ENCODE measurements around the gene GPR179. TPM values are rescaled to one million over a fixed set of nuclear protein-coding genes. Genes with fewer than 3 reads are reported as not detected.

The GPR179 gene
- polyA plus RNA-seq, 2 donors: 0.01 to 0.04 TPM

DNA sequence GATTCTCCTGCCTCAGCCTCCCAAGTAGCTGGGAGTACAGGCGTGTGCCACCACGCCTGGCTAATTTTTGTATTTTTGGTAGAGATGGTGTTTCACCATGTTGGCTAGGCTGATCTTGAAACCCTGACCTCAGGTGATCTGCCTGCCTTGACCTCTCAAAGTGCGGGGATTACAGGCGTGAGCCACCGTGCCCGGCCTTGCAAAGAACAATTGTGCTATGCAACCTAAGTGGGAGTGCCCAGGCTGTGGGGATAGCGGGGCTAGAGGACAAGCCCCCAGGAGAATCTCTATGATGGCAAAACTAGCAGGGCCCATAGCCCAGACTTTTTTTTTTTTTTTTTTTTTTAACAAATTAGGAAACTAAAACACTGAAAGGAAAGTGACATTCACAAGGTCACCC is 2.0 kb upstream of the GPR179 start:
- Histone ChIP-seq H3K4me3 (ENCODE audit: low read depth in 1 of 2, low read length in 2 of 2) (no peak overlapping the region), H3K36me3 (ENCODE audit: control insufficient read depth in 2 of 2, insufficient read depth in 2 of 2, low read length in 1 of 2) (no peaks in the 10 kb centered on the region), H3K4me1 (ENCODE audit: control insufficient read depth in 2 of 2, insufficient read depth in 2 of 2, low read length in 1 of 2) (peaks cover 0 to 6% of the 10 kb centered on the region in 2 donors), H3K27ac (ENCODE audit: low read depth in 2 of 2, low read length in 1 of 2) (no peak overlapping the region), H3K27me3 (ENCODE audit: control insufficient read depth in 1 of 2, insufficient read depth in 2 of 2, low read length in 2 of 2) (no peaks in the 10 kb centered on the region), H3K9me3 (ENCODE audit: control insufficient read depth in 2 of 2, insufficient read depth in 1 of 2, low read depth in 1 of 2, low read length in 1 of 2) (no peaks in the 10 kb centered on the region)
- WGBS, 2 donors: 93 to 95% methylated on average over 7 of the region's 7 CpGs

DNA sequence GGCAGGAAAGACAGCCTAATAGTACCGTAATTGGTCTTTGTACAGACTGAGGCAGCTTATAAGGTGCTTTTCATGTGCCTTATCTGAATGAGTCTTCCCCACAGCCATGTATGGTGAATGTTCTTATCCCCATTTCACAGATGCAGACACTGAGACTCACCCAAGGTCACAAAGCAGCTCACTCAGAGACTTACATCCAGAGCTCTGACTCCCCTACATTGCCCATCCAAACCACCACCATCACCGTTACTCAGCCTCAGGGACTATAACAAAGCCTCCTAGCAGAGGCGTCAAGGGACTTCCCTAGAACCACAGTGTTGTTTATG is 627 bp upstream of the GPR179 start:
- Histone ChIP-seq H3K36me3 (ENCODE audit: control insufficient read depth in 2 of 2, insufficient read depth in 2 of 2, low read length in 1 of 2) (no peaks in the 10 kb centered on the region), H3K27ac (ENCODE audit: low read depth in 2 of 2, low read length in 1 of 2) (no peak overlapping the region), H3K4me3 (ENCODE audit: low read depth in 1 of 2, low read length in 2 of 2) (no peak overlapping the region), H3K27me3 (ENCODE audit: control insufficient read depth in 1 of 2, insufficient read depth in 2 of 2, low read length in 2 of 2) (no peaks in the 10 kb centered on the region), H3K9me3 (ENCODE audit: control insufficient read depth in 2 of 2, insufficient read depth in 1 of 2, low read depth in 1 of 2, low read length in 1 of 2) (no peaks in the 10 kb centered on the region), H3K4me1 (ENCODE audit: control insufficient read depth in 2 of 2, insufficient read depth in 2 of 2, low read length in 1 of 2) (peaks cover 0 to 6% of the 10 kb centered on the region in 2 donors)
- WGBS, 2 donors: 86 to 90% methylated on average over 3 of the region's 3 CpGs

DNA sequence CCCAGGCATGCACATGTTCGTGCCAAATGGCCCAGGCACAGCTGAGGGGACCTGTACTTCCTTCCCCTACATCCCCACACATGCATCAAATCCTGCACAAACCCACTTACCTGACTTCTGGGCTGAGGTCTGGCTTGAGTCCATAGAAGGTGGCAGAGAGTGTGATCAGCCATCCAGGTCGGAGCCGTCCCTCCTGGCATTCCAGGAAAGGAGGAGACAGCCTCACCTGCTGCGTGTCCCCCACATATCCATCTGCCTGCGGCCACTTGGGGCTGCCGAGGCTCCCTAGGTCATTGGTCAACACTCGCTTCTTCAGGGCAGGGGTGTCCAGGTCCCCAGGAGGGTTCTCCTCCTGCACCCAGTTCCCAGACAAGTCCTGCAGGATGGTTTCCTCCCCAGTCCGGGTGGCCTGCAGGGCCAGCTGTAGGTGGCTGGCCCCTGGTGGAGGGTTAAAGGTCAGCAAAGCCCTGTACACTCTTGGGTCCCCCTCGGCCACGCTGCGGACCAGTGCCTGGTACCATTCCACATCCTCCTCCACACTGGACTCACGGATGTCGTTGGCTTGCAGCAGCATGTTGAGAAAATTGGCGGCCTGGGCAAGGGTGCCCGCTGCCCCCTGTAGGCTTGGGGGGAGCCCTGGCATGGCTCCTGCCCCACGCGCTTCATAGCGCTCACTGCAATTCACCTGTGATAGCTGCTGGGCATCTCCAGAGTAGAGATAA is 709 bp downstream of the GPR179 start:
- 80 to 84% methylated on average over 18 of the region's 18 CpGs for WGBS, 2 donors
- H3K4me1 ChIP-seq (ENCODE audit: control insufficient read depth in 2 of 2, insufficient read depth in 2 of 2, low read length in 1 of 2): peaks cover 0 to 6% of the 10 kb centered on the region in 2 donors
- no peaks in the 10 kb centered on the region for H3K9me3 ChIP-seq (ENCODE audit: control insufficient read depth in 2 of 2, insufficient read depth in 1 of 2, low read depth in 1 of 2, low read length in 1 of 2)

DNA sequence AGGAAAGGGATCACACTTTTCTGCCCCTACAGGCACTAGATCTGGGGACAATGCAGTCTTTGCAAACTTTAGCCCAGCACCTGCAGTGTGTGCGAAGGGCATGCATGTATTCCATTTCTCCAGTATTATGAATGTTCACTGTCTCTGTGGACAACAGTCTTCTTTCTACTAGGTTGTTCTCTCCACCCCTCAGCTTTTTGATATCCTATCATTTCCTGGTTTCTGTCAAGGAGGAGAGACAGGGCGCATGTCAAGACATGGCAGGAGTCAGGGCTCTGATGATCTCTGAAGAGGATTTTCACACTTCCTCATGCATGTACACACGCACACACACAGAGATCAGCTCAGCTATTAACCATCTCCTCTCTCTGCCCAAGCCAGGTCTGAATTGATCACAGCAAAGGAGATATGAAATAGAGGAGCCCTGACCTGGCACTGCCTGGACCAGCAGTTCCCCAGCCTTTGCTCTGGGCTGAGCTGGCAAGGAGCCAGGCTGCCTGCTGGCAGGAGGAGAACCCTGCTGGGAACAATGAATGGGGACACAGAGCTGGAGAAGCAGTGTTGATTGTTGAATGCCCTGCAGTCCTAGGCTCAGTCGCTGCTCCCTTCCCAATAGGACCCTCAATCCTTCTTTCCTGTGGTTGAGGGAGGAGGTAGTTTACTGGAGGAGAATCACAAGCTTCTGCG is 2.6 kb downstream of the GPR179 start:
- Histone ChIP-seq H3K4me1 (ENCODE audit: control insufficient read depth in 2 of 2, insufficient read depth in 2 of 2, low read length in 1 of 2) (peaks cover 0 to 6% of the 10 kb centered on the region in 2 donors), H3K27me3 (ENCODE audit: control insufficient read depth in 1 of 2, insufficient read depth in 2 of 2, low read length in 2 of 2) (no peaks in the 10 kb centered on the region), H3K36me3 (ENCODE audit: control insufficient read depth in 2 of 2, insufficient read depth in 2 of 2, low read length in 1 of 2) (no peaks in the 10 kb centered on the region), H3K4me3 (ENCODE audit: low read depth in 1 of 2, low read length in 2 of 2) (no peak overlapping the region), H3K27ac (ENCODE audit: low read depth in 2 of 2, low read length in 1 of 2) (no peak overlapping the region), H3K9me3 (ENCODE audit: control insufficient read depth in 2 of 2, insufficient read depth in 1 of 2, low read depth in 1 of 2, low read length in 1 of 2) (no peaks in the 10 kb centered on the region)
- WGBS, 2 donors: 54 to 55% methylated on average over 5 of the region's 5 CpGs

More for the DNA sequence above, 709 bp downstream of the GPR179 start:
- H3K27ac ChIP-seq (ENCODE audit: low read depth in 2 of 2, low read length in 1 of 2): no peak overlapping the region
- H3K36me3 ChIP-seq (ENCODE audit: control insufficient read depth in 2 of 2, insufficient read depth in 2 of 2, low read length in 1 of 2): no peaks in the 10 kb centered on the region
- no peak overlapping the region for H3K4me3 ChIP-seq (ENCODE audit: low read depth in 1 of 2, low read length in 2 of 2)
- no peaks in the 10 kb centered on the region for H3K27me3 ChIP-seq (ENCODE audit: control insufficient read depth in 1 of 2, insufficient read depth in 2 of 2, low read length in 2 of 2)

DNA sequence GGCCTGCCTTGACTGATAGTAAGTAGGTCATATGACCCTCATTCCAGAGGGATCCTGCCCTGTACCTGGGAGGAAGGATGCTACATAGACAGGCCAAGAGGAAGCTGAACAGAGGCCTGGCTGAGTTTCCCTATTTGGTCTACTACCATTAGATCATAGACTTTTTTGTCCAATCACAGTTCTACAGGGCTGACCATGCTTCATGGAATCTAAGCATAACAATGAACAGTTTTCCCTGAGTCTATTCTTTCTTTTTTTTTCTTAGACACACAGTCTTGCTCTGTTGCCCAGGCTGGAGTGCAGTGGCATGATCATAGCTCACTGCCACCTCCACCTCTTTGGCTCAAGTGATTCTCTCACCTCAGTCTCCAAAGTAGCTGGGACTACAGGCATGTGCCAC is 3.9 kb downstream of the GPR179 start:
- Histone ChIP-seq H3K27ac (ENCODE audit: low read depth in 2 of 2, low read length in 1 of 2) (no peak overlapping the region), H3K27me3 (ENCODE audit: control insufficient read depth in 1 of 2, insufficient read depth in 2 of 2, low read length in 2 of 2) (no peaks in the 10 kb centered on the region)

DNA sequence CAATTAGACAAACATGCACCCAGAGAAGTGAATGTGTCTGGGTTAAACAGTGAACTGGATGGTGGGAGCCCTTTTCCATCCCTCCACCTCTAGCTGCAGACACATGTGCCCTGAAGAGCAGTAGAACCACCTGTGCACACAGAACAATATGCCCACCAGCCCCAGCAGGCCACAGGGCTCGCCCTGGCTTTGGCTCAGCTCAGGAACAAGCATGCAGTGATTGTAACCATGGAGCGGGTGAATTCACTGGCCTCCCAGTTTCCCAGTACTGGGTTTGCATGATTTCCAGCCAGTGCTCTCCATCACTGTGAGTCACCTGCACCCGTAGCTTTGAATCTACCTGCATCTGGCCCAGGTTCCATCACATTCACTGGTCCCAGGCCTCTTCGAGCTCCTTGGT is 5.2 kb downstream of the GPR179 start:
- H3K27me3 ChIP-seq (ENCODE audit: control insufficient read depth in 1 of 2, insufficient read depth in 2 of 2, low read length in 2 of 2): no peaks in the 10 kb centered on the region
- WGBS, 2 donors: 89 to 93% methylated on average over 4 of the region's 4 CpGs
- H3K27ac ChIP-seq (ENCODE audit: low read depth in 2 of 2, low read length in 1 of 2): no peak overlapping the region

More for the DNA sequence above, 3.9 kb downstream of the GPR179 start:
- H3K4me1 ChIP-seq (ENCODE audit: control insufficient read depth in 2 of 2, insufficient read depth in 2 of 2, low read length in 1 of 2): peaks cover 0 to 6% of the 10 kb centered on the region in 2 donors
- no peak overlapping the region for H3K4me3 ChIP-seq (ENCODE audit: low read depth in 1 of 2, low read length in 2 of 2)
- no peaks in the 10 kb centered on the region for H3K36me3 ChIP-seq (ENCODE audit: control insufficient read depth in 2 of 2, insufficient read depth in 2 of 2, low read length in 1 of 2)
- H3K9me3 ChIP-seq (ENCODE audit: control insufficient read depth in 2 of 2, insufficient read depth in 1 of 2, low read depth in 1 of 2, low read length in 1 of 2): no peaks in the 10 kb centered on the region

DNA sequence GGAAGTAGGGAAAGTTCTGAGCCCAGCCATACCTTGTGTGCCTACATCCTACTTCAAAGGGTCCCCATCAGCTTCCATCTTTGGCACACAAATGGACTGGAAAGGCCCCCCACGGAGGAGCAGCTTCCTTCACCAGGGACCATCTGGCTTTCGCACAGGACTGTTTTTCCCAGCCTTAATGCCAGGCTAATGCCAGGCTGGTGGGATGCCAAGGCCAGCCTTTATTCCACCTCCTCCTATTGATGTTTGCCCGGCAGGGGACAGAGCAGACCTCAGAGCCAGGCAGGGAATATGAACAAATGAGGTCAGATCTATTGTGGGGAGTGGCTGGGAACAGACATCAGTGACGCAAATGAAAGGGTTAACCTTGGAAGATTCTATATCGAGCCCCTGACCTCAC is 5.7 kb downstream of the GPR179 start:
- peaks cover 0 to 6% of the 10 kb centered on the region in 2 donors for H3K4me1 ChIP-seq (ENCODE audit: control insufficient read depth in 2 of 2, insufficient read depth in 2 of 2, low read length in 1 of 2)
- no peak overlapping the region for H3K4me3 ChIP-seq (ENCODE audit: low read depth in 1 of 2, low read length in 2 of 2)
- H3K9me3 ChIP-seq (ENCODE audit: control insufficient read depth in 2 of 2, insufficient read depth in 1 of 2, low read depth in 1 of 2, low read length in 1 of 2): no peaks in the 10 kb centered on the region
- no peak overlapping the region for H3K27ac ChIP-seq (ENCODE audit: low read depth in 2 of 2, low read length in 1 of 2)
- no peaks in the 10 kb centered on the region for H3K27me3 ChIP-seq (ENCODE audit: control insufficient read depth in 1 of 2, insufficient read depth in 2 of 2, low read length in 2 of 2)
- WGBS, 2 donors: 67 to 68% methylated on average over 5 of the region's 5 CpGs
- H3K36me3 ChIP-seq (ENCODE audit: control insufficient read depth in 2 of 2, insufficient read depth in 2 of 2, low read length in 1 of 2): no peaks in the 10 kb centered on the region

More for the DNA sequence above, 5.2 kb downstream of the GPR179 start:
- H3K36me3 ChIP-seq (ENCODE audit: control insufficient read depth in 2 of 2, insufficient read depth in 2 of 2, low read length in 1 of 2): no peaks in the 10 kb centered on the region
- no peaks in the 10 kb centered on the region for H3K9me3 ChIP-seq (ENCODE audit: control insufficient read depth in 2 of 2, insufficient read depth in 1 of 2, low read depth in 1 of 2, low read length in 1 of 2)
- peaks cover 0 to 6% of the 10 kb centered on the region in 2 donors for H3K4me1 ChIP-seq (ENCODE audit: control insufficient read depth in 2 of 2, insufficient read depth in 2 of 2, low read length in 1 of 2)
- H3K4me3 ChIP-seq (ENCODE audit: low read depth in 1 of 2, low read length in 2 of 2): no peak overlapping the region

DNA sequence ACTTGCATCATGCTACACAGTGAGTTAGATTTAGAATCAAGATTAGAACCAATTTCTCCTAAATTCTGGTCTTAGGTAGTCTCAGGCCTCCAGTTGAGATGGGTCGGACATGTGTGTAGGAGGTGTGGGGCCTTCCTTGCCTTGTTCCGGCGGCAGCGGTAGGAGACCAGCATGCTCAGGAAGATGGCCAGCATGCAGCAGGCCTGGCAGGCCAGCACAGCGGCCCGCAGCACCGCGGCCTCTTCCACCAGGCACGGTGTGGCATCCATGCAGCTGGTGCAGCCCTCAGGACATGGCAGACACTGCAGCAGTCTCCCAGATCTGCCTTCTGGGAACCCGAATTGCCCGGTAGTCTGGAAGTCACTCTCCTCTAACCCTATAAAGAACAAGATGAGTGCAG is 6.9 kb downstream of the GPR179 start:
- 91 to 97% methylated on average over 11 of the region's 11 CpGs for WGBS, 2 donors
- Histone ChIP-seq H3K9me3 (ENCODE audit: control insufficient read depth in 2 of 2, insufficient read depth in 1 of 2, low read depth in 1 of 2, low read length in 1 of 2) (no peaks in the 10 kb centered on the region), H3K4me3 (ENCODE audit: low read depth in 1 of 2, low read length in 2 of 2) (no peak overlapping the region), H3K36me3 (ENCODE audit: control insufficient read depth in 2 of 2, insufficient read depth in 2 of 2, low read length in 1 of 2) (no peaks in the 10 kb centered on the region), H3K27ac (ENCODE audit: low read depth in 2 of 2, low read length in 1 of 2) (no peak overlapping the region), H3K27me3 (ENCODE audit: control insufficient read depth in 1 of 2, insufficient read depth in 2 of 2, low read length in 2 of 2) (peaks cover 0 to 2% of the 10 kb centered on the region in 2 donors), H3K4me1 (ENCODE audit: control insufficient read depth in 2 of 2, insufficient read depth in 2 of 2, low read length in 1 of 2) (peaks cover 0 to 6% of the 10 kb centered on the region in 2 donors)

DNA sequence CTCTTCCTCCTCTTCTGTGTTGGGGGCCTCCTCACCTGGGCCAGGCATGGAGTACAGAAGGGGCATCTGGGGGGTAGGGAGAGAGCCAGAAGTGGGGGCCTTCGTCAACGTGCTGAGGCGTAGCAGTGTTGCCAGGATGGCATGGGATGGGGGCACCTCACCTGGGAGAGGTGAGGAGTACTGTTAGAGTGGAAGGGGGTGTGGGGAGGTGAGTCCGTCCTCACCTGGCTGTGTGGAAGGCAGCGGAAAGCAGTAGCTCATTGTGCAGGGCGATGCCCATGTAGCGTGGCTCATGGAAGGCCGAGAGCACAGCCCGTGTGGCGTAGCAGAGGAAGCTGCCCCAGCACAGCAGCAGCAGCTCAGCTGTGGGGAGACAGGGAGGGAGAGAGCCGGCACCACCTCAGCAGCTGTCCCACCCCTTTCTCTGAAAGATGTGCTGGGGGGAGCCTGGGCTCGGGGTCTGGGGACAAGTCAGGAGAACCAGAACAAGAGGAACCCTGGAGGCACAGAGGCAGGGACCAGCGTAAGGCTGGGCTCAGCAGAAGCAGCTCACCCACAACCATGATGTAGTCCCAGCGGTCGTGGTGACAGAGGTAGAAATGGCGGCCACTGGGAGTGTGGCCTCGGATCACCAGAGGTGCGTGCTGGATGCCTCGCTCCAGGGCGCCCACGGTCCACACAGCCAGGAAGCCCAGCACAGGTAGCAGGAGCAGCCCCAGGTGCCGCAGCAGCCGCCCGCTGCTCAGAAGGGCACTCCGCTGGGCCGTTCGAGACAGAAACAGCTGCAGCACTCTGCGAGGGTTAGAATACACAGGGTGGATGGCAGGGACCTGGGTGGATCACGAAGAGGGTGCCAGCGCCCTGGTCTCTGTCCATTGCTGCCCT is 9.0 kb downstream of the GPR179 start:
- H3K27me3 ChIP-seq (ENCODE audit: control insufficient read depth in 1 of 2, insufficient read depth in 2 of 2, low read length in 2 of 2): peaks cover 0 to 2% of the 10 kb centered on the region in 2 donors
- no peak overlapping the region for H3K4me3 ChIP-seq (ENCODE audit: low read depth in 1 of 2, low read length in 2 of 2)
- H3K4me1 ChIP-seq (ENCODE audit: control insufficient read depth in 2 of 2, insufficient read depth in 2 of 2, low read length in 1 of 2): no peaks in the 10 kb centered on the region
- H3K36me3 ChIP-seq (ENCODE audit: control insufficient read depth in 2 of 2, insufficient read depth in 2 of 2, low read length in 1 of 2): no peaks in the 10 kb centered on the region
- H3K9me3 ChIP-seq (ENCODE audit: control insufficient read depth in 2 of 2, insufficient read depth in 1 of 2, low read depth in 1 of 2, low read length in 1 of 2): no peaks in the 10 kb centered on the region
- 85 to 86% methylated on average over 30 of the region's 30 CpGs for WGBS, 2 donors
- H3K27ac ChIP-seq (ENCODE audit: low read depth in 2 of 2, low read length in 1 of 2): no peak overlapping the region
